KMS-11 (cell line): ENCODE data around the gene TCEA3.

Experiments used
- H2AFZ ChIP-seq: fragments of 200-600 bp; sonication (generic); 2 replicates; pipeline ENCODE4 v1.6.1; 2016; ENCODE audit warnings: antibody characterized with exemption, mixed run types, low read depth
- H3K27ac ChIP-seq: fragments of 200-600 bp; sonication (generic); 2 replicates; pipeline ENCODE4 v1.6.1; 2016; ENCODE audit warnings: mild to moderate bottlenecking, mixed run types
- H3K27me3 ChIP-seq: fragments of 200-600 bp; sonication (generic); 2 replicates; pipeline ENCODE4 v1.6.1; 2017; ENCODE audit warnings: mild to moderate bottlenecking, low read depth, mixed run types, moderate library complexity; ENCODE audit not compliant: insufficient read depth
- H3K36me3 ChIP-seq: fragments of 200-600 bp; sonication (generic); 2 replicates; pipeline ENCODE4 v1.6.1; 2017; ENCODE audit warnings: mild to moderate bottlenecking, mixed run types; ENCODE audit not compliant: insufficient read depth
- H3K4me1 ChIP-seq: fragments of 200-600 bp; sonication (generic); 2 replicates; pipeline ENCODE4 v1.6.1; 2016; ENCODE audit warnings: mild to moderate bottlenecking, low read depth, mixed run types; ENCODE audit not compliant: poor library complexity, severe bottlenecking
- H3K4me2 ChIP-seq: fragments of 200-600 bp; sonication (generic); 2 replicates; pipeline ENCODE4 v1.7.0; 2016; ENCODE audit warnings: mild to moderate bottlenecking, mixed run types
- H3K4me3 ChIP-seq: fragments of 200-600 bp; sonication (generic); IDR thresholded peaks from 2 replicates; pipeline ENCODE4 v1.6.1; 2017; ENCODE audit warnings: low read depth, low read length, mixed read lengths; ENCODE audit not compliant: insufficient read depth
- H3K79me2 ChIP-seq: fragments of 200-600 bp; sonication (generic); 2 replicates; pipeline ENCODE4 v1.6.1; 2016; ENCODE audit warnings: low read depth, mixed run types; ENCODE audit not compliant: insufficient read depth
- H3K9ac ChIP-seq: fragments of 200-600 bp; sonication (generic); 2 replicates; pipeline ENCODE4 v1.6.1; 2016; ENCODE audit warnings: mild to moderate bottlenecking, mixed run types
- H4K20me1 ChIP-seq: fragments of 200-600 bp; sonication (generic); 2 replicates; pipeline ENCODE4 v1.6.1; 2016; ENCODE audit warnings: mild to moderate bottlenecking, mixed run types; ENCODE audit not compliant: insufficient read depth
- CTCF ChIP-seq: fragments of 200-600 bp; sonication (generic); conservative IDR thresholded peaks from 2 replicates; pipeline ENCODE4 v1.6.1; 2017; ENCODE audit warnings: low read depth, mild to moderate bottlenecking, antibody characterized with exemption, low read length, moderate library complexity, mixed read lengths

Gene TCEA3

GRCh38 chr1:23427550-23427949, 3.0 kb upstream of the TCEA3 start:
- H3K27ac ChIP-seq: no peak overlapping the region
- H4K20me1 ChIP-seq: no peaks in the 10 kb centered on the region
- peaks cover 4% of the 10 kb centered on the region for H3K4me1 ChIP-seq
- H3K4me2 ChIP-seq: no peak overlapping the region
- no peak for TF ChIP-seq CTCF
- H3K9ac ChIP-seq: no peak overlapping the region
- H3K4me3 ChIP-seq: no peak overlapping the region
- H2AFZ ChIP-seq: no peak overlapping the region
- no peaks in the 10 kb centered on the region for H3K27me3 ChIP-seq
- no peaks in the 10 kb centered on the region for H3K79me2 ChIP-seq
- H3K36me3 ChIP-seq: no peaks in the 10 kb centered on the region

- TF ChIP-seq CTCF: no peak
- Histone ChIP-seq H3K27ac (no peak overlapping the region), H3K9ac (no peak overlapping the region), H3K4me1 (peaks cover 4% of the 10 kb centered on the region), H3K79me2 (no peaks in the 10 kb centered on the region), H2AFZ (no peak overlapping the region), H3K27me3 (no peaks in the 10 kb centered on the region), H3K4me3 (no peak overlapping the region), H4K20me1 (no peaks in the 10 kb centered on the region), H3K4me2 (no peak overlapping the region), H3K36me3 (no peaks in the 10 kb centered on the region)
Observed at GRCh38 chr1:23426828-23427227, 2.3 kb upstream of the TCEA3 start.

GRCh38 chr1:23425193-23425494, 596 bp upstream of the TCEA3 start:
- peaks cover 4% of the 10 kb centered on the region for H3K4me1 ChIP-seq
- H3K4me2 ChIP-seq: peak overlapping the region; percentile 10; the same call in 1 of the 2 replicates
- H3K4me3 ChIP-seq: no peak overlapping the region
- H3K36me3 ChIP-seq: no peaks in the 10 kb centered on the region
- H3K27ac ChIP-seq: no peak overlapping the region
- peak overlapping the region; percentile 61 for H3K9ac ChIP-seq
- H3K27me3 ChIP-seq: no peaks in the 10 kb centered on the region
- H3K79me2 ChIP-seq: no peaks in the 10 kb centered on the region
- peak overlapping the region; percentile 30; the same call in 1 of the 2 replicates for H2AFZ ChIP-seq
- H4K20me1 ChIP-seq: no peaks in the 10 kb centered on the region
- no peak for TF ChIP-seq CTCF

GRCh38 chr1:23423415-23424292, 894 bp downstream of the TCEA3 start:
- Histone ChIP-seq H3K4me2 (no peak overlapping the region; the same call in 1 of the 2 replicates), H3K4me1 (peaks cover 4% of the 10 kb centered on the region), H3K4me3 (no peak overlapping the region), H4K20me1 (no peaks in the 10 kb centered on the region), H3K79me2 (no peaks in the 10 kb centered on the region), H3K9ac (no peak overlapping the region; the same call in 1 of the 2 replicates), H2AFZ (no peak overlapping the region), H3K27ac (no peak overlapping the region), H3K27me3 (no peaks in the 10 kb centered on the region), H3K36me3 (no peaks in the 10 kb centered on the region)
- TF ChIP-seq CTCF: no peak
